ENCODE data around the gene TMEM89. TPM values are rescaled to one million over a fixed set of nuclear protein-coding genes. Genes with fewer than 3 reads are reported as not detected.

Gene TMEM89
- total and polyA plus RNA-seq, 2 of the 13 experiments (the other 11 are each of a cell fraction or from before 2014, with no cell fraction given) = 0.31 to 0.59 TPM

- TF ChIP-seq ZNF235 (CRISPR knock-in tag; IDR thresholded peaks at IDR 0.05; ENCODE audit: borderline replicate concordance) (peak; percentile 96; the same call in 1 of the 2 replicates), CAMTA2 (CRISPR knock-in tag; IDR thresholded peaks at IDR 0.05; ENCODE audit: borderline replicate concordance) (peak; percentile 94; the same call in 1 of the 2 replicates), SRSF1 (optimal IDR thresholded peaks at IDR 0.05; ENCODE audit: low read depth, low read length) (no peak), RNF2 (conservative IDR thresholded peaks at IDR 0.05; ENCODE audit: low read depth) (no peak), ZSCAN20 (CRISPR knock-in tag; IDR thresholded peaks at IDR 0.05; ENCODE audit: borderline replicate concordance) (no peak; the same call in 1 of the 2 replicates), TFAP4 (IDR thresholded peaks at IDR 0.05; ENCODE audit: borderline replicate concordance, low read depth) (peak; percentile 57; the same call in 1 of the 2 replicates), CENPT (CRISPR knock-in tag; IDR thresholded peaks at IDR 0.05; ENCODE audit: low read depth) (peak; percentile 61; the same call in 1 of the 2 replicates), PRPF4 (IDR thresholded peaks at IDR 0.05; ENCODE audit: low read depth, low read length, poor library complexity, severe bottlenecking) (no peak), ZNF343 (CRISPR knock-in tag; IDR thresholded peaks at IDR 0.05) (peak; percentile 70; the same call in 1 of the 2 replicates), ZNF646 (CRISPR knock-in tag; IDR thresholded peaks at IDR 0.05) (0 out of 2 replicates have a peak, but pooled peaks have one; percentile 27), PPARG (CRISPR knock-in tag; conservative IDR thresholded peaks at IDR 0.05) (peak; percentile 41; the same call in 1 of the 2 replicates), GMEB1 (CRISPR knock-in tag; IDR thresholded peaks at IDR 0.05; ENCODE audit: borderline replicate concordance) (peak; percentile 79), ZNF567 (CRISPR knock-in tag; IDR thresholded peaks at IDR 0.05; ENCODE audit: borderline replicate concordance) (peak; percentile 96), POLR2AphosphoS5 (IDR thresholded peaks at IDR 0.05; ENCODE audit: low read depth, low read length) (peak; percentile 88), E2F5 (CRISPR knock-in tag; conservative IDR thresholded peaks at IDR 0.05) (peak; percentile 79), IRF9 (CRISPR knock-in tag; IDR thresholded peaks at IDR 0.05; ENCODE audit: borderline replicate concordance) (peak; percentile 95)
Observed at GRCh38 chr3:48609088-48610005, 12.2 kb downstream of the TMEM89 start, which contains the start of gene UQCRC1 (continued).
